RCC 7860 (cell line): ENCODE data around the gene COX4I1.

Source experiments
- DNase-seq: peaks from one replicate; pipeline ENCODE4 v3.0.0-alpha.2; 2015; ENCODE audit warnings: low spot score
- FAIRE-seq: peaks from 2 replicates; lab custom pipeline; 2012; peaks lifted over from hg19 to GRCh38; lab: Jason Lieb, UNC

Gene COX4I1

DNA sequence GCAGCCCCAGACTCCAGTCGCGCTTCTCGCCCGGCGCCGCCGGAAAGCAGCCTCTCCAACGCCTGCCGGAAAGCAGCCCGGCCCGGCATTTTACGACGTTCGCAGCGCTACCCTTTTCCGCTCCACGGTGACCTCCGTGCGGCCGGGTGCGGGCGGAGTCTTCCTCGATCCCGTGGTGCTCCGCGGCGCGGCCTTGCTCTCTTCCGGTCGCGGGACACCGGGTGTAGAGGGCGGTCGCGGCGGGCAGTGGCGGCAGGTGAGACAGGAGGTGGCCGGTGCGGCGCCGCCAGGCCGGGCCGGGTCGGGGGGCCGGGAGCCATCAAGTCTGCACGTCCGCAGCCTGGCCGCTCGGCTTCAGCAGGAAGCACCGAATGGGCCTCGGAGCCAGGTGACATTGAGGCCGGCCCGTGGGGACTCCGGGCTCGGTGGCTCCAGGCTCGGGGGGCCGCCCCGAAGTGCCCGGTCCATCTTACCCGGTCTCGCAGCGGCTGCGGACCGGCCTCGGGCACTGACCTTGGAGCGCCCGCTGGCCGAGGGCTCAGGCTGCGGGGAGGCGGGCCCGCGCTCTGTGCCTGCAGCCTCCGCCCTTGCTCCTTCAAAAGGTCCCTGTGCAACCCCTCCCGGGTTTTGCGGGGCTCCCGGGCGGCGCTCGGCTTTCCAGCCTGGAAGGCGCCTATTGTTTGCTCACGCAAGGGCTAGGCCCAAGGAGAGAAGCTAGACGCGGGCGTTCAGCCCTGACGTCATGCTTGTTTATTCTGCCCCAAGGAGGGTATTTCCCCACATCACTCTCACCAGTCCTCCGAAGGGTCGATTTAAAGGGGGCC lies at the start of gene COX4I1, which contains the start of gene EMC8:
Gene COX4I1, plus strand, starts transcription at position 199 of the 824 bp plus-strand sequence. CDS start 1,511 bp downstream, outside the sequence.
Gene EMC8, minus strand, starts transcription at position 48 of the 824 bp plus-strand sequence. CDS start 249 bp downstream, outside the sequence.
- FAIRE-seq (peak; percentile 21), DNase-seq (peak; percentile 82)

DNA sequence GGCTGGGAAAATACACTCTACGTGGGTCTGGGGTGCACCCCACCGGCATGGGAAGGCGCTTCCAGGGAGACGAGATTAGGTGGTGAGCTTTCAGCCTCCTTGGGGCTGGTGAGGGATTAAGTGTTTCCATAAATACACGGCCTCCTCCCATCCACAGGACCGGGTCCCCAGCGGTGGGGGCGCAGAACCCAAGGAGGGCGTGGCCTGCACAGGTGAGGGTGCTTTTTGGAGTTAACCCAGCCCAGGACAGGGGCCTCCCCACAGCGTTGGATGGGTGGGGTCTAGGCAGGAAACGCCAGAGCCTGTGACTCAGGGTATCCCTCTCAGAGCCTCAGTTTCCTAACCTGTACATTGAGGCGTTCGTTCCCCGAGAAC lies 49.7 kb upstream of the COX4I1 start:
- FAIRE-seq = no peak
- no peak for DNase-seq

DNA sequence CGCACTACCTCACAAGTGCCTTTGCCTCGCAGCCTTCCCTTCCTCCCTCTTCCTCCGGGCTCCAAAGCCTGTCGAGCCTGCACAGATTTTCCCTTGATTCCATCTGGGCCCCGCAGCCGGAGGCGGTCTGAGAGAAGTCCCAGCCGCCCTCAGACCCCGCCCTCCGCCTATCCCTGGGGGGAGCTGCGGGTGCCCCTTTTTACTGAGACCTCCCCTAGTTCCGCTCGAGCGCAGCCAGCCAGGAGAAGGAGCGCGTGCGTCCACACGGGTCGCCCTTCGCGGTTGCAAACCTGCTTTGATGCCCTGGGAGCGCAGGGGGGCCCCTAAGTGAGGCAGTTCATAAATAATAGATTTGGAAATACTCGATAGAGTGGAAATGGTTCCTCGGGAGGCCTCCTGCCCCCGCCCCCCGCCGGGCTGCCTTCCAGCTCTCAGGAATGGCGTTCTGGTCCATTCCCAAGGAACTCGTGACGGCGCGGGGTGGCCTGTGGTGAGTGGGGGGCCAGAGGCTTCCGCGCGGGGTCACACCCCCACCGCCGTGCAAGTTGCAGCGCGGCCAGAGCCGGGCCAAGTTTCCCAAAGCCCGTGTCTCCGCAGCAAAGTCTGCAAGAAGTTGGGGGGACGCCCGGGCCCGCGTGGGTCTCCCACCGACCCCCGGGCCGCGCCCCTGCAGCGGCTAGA lies 49.2 kb upstream of the COX4I1 start:
- no peak for FAIRE-seq
- DNase-seq = peak; percentile 6

DNA sequence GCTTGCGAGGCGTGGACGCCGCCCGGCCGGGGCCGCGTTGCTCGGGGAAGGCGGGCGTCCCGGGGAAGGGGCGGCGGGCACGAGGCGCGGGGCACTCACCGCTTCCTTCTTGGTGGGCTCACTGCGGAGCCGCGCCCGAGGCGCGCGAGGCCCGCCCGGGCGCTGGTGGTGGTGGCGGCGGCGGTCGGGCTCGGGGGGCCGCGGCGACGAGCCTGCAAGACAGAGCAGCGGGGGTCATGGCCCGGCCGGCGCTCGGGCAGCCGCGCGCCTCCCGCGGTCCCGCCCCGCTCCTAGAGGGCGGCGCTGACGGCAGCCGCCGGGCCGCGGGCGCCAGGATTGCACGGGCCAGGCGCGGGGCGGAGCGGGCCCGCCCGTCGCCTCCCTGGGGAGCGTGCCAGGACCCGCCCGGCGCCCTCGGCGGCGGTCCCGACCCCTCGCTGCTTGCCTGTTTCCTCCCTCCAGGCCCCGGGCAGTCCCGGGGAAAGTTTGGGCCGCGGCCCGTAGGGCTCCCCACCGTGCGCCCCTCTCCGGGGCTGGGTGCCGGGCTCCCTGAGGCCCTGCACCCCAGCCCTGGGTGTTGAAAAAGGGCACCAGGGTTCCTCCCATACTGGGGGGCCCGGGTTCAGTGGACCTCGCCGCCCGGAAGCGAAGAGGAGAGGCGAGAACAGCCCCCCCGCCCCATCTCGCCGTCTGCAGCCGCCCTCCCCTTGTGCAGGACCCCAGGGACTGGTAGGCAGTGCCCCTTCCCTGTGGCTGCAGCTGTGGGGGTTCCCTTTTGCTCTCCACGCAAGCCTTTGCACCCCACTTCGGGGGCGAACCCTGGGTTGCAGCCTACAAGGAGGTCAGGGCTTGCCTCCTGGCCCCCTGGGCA lies 48.4 kb upstream of the COX4I1 start, which contains the start of gene C16orf74:
Gene C16orf74, minus strand, starts transcription at position 270 of the 871 bp plus-strand sequence. CDS start 15,879 bp downstream, outside the sequence.
- peak; percentile 8 for DNase-seq
- FAIRE-seq = no peak

DNA sequence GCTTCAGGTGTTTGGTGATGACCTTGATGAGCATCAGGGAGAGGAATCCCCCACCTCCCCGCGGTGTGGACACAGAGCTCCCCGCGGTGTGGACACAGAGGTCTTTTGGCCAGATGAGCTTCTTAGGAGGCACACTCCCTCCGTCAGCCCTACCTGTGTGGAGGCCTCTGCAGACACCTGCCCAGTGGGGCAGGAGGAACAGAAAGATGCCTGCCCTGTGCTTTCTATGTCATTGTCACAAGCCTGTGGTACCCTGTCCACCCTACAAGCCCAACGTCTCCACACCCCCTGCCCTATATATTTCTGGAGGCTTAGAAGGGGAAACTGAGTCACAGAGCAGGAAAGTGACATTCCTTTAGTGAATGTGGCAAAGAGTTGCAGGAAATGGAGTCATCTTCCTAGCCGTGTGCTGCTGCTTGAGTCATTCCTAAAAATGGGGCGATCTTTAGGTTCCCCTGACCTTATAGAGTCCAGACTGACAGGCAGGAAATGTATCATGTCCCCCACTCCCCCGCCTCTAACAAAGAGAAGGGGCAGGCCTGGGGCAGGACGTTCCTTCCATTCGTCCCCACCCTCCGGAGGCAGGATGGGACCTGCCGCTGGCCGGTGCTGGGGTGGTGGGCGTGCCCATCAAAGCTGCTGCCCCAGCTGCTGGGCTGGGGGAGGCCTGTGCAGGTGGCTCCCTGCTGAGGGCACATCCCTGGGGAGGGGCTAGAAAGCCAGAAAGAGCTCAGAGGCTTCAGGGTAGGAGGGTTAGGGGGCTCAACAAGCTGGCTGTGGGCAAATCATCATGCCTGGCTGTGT lies 47.6 kb upstream of the COX4I1 start:
- FAIRE-seq = no peak
- no peak for DNase-seq

DNA sequence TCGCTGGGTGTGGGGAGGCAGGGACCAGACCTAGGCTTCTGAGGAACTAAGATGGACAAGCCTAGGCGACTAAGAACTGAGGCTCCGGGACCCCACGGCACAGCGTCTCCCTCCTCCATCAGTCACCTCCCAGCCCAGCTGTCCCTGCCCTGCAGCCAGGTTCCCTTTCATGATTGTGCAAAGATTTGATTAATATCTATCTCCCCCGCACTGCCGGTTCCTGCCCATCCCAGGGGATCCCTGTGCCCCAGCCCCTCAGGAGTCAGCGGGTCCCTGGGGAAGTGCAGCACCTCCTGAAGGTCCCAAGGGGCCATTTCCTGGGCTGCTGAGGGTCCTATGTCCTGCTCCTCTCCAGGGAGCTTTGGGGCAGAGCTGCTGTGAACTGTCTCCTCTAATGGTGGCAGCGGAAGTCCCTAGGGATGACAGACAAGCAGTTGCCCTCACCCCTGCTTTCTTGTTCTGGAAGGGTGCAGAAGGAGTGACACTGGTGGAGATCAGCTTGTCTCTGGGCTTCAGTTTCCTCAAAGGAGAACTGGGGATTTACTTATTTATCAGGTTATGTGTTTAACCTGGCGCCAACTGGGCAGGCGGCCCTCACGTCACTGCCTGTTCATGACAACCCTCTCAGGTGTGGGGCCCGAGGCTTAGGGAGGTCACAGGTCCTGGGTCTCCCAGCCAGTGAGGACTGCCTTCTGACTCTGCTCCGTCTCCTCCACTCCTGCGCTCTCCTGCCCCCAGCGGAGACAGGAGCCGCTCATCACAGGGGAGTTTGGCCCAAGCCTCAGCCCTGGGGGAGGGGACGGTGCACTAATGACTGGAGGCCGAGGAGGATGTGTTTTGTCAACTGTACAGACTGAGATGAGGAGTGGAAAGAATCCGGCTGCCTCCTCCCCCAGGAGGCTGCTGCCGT lies 46.7 kb upstream of the COX4I1 start:
- FAIRE-seq = no peak

DNA sequence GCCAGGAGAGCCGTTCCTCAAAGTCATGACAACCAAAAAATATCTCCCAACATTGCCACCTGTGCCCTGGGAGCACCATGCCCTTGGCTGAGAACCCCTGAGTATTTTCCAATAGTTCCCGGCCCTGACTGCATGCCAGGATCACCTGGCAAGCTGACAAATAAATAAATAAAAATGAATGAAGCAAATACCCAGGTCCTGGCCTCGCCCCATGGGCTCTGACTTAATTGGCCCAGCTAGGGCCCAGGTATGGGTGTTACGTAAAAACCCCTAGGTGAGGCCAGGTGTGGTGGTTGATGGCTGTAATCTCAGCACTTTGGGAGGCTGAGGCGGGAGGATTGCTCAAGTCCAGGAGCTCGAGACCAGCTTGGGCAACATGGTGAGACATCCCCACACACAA lies 45.9 kb upstream of the COX4I1 start:
- DNase-seq (no peak), FAIRE-seq (no peak)

More for the DNA sequence above, 46.7 kb upstream of the COX4I1 start:
- no peak for DNase-seq

DNA sequence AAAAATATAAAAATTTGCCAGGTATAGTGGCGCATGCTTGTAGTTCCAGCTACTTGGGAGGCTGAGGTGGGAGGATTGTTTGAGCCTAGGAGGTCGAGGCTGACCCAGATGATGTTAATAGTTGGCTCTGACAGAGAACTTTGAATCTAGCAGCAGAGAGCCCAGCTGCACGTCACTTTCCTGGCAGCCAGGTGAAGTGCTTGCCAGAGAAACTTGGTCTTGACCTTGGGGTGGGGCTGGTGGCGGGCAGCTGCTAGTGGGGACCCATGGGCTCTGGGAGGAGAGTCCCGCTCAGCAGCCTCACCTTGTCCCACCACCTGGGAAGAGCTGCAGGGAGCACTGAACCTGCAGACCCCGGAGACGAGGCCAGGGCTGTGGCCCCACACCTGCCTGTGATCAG lies 45.5 kb upstream of the COX4I1 start:
- DNase-seq (no peak), FAIRE-seq (no peak)

DNA sequence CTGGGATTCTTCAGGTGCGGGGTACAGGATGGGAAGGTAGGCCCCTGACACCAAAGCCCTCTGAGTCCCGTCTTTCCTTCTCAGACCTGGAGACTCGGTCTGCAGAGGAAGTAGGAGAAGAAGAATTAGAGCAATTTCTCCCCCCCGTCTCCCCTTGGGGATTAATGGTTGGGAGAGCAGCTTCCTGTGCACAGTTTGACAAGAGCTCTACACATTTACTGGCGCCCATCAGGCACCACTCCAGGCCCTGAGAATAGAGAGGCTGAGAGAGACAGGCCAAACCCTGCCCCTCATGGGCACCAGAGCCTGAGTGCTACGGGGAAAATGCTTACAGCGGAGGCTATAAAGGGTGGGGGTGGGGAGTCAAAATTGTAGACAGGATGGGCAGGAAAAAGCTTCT lies 45.1 kb upstream of the COX4I1 start:
- DNase-seq (no peak), FAIRE-seq (no peak)

DNA sequence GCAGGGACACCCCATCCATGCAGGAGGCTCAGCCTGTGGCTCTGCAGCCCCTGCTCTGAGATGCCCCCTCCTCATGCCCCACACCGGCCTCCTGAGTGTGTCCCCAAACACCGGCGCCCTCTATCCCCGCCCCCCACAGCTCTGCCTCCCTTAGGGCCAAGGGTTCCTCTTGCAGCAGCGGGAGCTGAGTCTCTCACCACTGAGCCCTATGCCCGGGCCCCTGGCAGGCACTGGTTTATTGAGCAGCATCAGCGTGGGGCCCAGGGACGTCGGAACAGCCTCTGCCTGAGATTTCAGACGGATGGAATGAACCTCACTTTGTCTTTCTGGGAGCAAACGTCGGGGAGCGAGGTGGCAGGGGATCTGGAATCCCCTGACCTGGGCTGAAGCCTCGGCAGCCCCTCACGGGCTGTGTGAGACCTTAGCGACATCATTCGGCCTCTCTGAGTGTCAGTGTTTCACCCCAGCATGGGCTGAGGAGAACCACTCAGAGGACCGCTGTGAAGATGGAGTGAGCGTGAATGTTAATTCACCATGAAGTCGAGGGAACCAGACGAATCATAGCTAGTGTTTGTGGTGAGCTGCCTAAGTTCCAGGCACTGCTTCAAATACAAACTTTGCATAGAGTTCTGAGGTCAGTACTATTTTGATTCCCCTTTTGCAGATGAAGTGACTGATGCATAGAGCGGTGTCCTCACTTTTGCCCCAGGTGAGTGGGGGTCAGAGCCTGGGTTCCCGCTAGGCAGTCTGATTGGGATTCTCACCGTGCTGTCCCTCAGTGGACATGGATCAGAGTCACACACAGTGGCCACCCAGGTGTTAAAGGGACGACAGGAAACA lies 43.3 kb upstream of the COX4I1 start:
- DNase-seq (no peak), FAIRE-seq (no peak)

DNA sequence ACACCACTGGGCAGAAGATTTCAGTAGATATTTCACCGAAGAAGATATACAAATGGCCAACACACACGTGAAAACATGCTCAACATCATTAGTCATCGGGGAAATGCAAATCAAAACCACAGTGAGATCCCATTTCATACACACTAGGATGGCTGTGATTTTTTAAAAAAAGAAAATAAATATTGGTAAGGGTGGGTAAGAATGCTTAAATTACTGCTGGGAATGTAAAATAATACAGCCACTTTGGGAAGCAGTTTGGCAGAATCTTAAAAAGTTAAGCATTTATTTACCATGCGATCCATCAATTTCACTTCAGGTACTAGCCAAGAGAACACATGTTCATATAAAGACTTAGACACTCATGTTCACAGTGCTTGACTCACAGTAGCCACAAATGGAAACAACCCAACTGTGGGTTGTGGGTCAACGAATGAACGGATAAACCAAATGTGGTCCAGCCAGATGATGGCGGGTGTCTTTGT lies 42.1 kb upstream of the COX4I1 start:
- FAIRE-seq (no peak), DNase-seq (no peak)

DNA sequence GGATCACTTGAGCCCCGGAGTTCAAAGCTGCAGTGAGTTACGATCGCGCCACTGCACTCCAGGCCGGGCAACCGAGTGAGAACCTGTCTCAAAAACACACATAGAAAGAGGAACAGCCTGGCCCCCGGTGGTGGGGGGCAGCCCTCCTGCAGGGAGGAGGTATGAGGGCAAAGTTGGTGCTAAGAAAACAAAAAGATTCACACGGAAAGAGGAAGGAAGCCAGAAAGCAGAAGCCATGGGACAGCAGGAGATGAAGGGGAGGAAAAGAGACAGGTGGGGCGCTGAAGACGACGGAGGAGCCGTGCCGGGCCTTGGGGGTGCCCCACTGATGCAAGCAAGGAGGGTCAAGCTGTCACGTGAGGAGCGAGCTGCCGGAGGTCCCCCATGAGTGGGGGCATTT lies 40.4 kb upstream of the COX4I1 start:
- FAIRE-seq (no peak), DNase-seq (no peak)

DNA sequence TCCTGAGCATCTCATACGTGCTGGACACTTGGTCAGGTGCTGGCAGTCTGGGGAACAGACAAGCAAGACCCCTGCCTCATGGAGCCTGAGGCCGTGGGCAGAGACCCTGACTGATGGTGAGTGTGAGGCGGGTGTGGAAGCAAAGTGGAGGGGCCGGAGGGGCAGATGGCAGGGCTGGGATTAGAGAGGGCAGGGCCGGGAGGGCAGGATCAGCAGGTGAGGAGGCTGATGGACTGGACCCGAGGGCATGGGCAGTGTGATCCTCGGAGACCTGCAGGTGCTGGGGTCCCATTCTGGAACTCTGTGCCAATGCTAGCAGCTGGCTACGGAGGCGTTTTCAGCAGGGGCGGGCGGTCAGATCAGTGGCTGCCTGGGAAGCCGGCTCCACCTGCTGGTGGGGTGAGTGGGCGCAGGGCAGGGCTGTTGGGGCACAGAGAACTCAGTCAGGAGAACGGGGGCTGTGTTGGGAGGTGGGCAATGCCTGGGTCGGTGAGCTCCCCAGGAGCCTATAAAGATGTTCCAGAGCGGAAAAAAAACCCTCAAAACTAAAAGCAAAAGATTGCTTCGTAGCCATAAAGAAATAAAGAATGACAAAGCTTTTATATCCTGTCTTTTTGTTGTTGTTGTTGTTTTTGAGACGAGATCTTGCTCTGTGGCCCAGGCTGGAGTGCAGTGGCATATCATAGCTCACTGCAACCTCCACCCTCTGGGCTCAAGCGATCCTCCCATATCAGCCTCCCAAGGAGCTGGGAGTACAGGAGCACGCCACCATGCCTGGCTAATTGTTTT lies 39.7 kb upstream of the COX4I1 start:
- FAIRE-seq = no peak
- DNase-seq = no peak

DNA sequence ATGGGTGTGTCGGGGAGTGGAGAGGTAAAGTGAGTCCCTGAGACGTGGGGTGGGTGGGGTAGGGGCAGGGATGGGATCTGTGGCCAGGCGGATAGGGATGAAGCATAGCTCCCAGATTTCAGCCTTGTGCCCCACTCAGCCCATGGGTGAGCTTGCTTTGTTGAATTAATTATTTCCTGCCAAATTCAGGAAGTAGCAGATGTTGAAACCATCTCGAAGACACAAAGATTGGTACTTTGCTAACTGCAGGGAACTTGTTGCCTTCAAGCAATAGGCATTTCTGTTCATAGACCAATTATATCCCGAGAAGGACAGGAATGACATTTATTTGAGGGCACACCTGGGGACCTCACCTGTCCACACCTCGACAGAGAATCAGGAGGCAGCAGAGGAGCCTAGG lies 37.6 kb upstream of the COX4I1 start:
- DNase-seq (no peak), FAIRE-seq (no peak)

DNA sequence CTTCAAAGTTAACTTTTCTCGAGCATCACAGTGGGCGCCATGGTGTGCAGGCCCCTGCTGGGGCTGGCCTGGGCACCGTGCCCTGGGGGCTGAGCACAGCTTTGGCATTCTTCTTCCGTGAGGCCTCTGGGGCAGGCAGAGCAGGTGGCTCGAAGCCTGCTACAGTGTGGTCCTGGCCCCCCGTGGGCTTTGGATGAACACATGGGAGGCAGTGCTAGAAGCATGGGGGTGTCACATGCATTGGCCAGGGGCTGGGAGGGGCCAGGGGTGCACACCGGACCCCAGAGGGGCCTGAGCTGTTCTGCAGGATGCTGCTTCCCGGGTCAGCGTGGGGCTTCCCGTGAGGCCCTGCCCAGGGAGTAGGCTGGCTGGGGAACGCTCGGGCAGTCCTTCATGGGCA lies 36.5 kb upstream of the COX4I1 start:
- DNase-seq = no peak
- no peak for FAIRE-seq

DNA sequence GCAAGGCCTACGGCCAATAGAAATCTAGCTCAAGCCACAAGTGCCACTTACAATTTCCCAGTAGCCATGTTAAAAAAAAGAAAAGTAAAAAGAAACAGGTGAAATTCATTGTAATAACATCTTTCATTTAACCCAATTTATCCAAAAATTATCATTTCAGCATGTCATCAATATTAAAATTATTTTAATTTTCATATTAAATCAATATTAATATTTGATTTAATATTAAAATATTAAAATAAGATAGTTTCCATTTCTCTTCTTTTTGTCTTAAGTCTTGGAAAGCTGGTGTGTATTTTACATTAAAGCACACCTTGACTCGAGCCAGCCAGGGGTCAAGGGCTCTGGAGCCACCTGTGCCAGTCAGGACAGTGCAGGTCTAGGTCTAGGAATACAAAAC lies 35.9 kb upstream of the COX4I1 start:
- DNase-seq (no peak), FAIRE-seq (no peak)

DNA sequence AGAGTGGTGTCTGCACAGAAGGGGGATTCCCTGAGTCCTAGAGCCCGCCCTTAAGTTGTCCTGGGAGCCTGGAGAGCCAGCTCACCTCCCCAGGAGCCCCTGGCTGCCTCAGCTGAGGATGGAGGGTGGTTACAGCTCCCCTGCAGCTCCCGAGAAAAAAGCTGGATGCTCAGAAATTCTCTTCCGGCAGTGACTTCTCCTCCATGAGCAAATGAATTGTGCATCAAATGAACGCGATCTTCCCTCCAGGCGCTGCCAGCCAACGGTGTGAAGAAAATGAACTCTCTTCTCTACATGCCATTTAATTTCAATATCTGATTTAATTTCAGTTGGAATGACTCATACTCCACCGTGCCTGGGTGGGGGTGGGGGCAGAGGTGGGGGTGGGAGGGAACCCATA lies 34.3 kb upstream of the COX4I1 start:
- no peak for FAIRE-seq
- DNase-seq = no peak
